ENCODE measurements around the gene SMYD3.
"Not testable (repeated sequence)": the region's sequence is repeated elsewhere in the genome, so short reads cannot be mapped to it uniquely, and the experiment has no call there.

Gene SMYD3

DNA sequence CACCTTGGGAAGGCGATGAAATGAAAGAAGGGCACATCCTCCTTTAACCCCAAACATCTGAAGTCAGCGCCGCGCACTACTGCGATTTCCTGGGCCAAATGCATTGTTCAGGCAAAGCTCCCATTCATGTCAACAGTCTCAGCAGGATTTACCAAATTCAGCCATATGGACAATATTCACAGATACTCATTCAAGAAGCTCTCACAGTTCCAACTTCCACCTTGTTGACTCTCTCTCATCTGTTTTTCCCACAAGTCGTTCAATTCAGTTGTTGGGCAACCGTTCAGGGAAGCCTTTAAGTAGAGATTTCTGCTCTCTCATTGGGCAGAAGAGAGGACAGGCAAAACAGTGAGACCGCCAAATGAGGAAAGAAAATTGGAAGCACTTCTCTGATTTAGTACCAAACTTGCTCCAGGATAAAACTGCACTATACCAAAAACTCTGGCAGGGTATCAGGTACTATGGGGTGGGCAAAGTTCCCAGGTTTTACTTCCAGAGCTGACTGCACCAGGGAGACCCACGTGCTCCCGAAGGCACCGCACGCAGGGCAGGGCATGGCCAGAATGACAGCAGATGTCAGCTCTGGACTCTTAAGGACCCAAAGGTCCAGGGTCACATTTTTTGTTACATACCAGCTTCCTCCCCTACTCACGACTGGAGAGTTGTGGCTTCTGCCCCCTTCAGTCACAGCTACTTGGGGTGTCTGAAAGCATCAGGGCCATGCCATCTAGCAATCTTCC, 683.5 kb downstream of the SMYD3 start:
- TF ChIP-seq, protein P1, sequence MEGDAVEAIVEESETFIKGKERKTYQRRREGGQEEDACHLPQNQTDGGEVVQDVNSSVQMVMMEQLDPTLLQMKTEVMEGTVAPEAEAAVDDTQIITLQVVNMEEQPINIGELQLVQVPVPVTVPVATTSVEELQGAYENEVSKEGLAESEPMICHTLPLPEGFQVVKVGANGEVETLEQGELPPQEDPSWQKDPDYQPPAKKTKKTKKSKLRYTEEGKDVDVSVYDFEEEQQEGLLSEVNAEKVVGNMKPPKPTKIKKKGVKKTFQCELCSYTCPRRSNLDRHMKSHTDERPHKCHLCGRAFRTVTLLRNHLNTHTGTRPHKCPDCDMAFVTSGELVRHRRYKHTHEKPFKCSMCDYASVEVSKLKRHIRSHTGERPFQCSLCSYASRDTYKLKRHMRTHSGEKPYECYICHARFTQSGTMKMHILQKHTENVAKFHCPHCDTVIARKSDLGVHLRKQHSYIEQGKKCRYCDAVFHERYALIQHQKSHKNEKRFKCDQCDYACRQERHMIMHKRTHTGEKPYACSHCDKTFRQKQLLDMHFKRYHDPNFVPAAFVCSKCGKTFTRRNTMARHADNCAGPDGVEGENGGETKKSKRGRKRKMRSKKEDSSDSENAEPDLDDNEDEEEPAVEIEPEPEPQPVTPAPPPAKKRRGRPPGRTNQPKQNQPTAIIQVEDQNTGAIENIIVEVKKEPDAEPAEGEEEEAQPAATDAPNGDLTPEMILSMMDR (IDR thresholded peaks at IDR 0.05; ENCODE audit: insufficient read depth, low read length, poor library complexity, severe bottlenecking), result no peak
- TF ChIP-seq EZH2phosphoT487 (conservative IDR thresholded peaks at IDR 0.05; ENCODE audit: low read length), result no peak
- Histone ChIP-seq H3K4me2 (ENCODE audit: low read depth, low read length, poor library complexity, severe bottlenecking) (no peak overlapping the region), H3K36me3 (ENCODE audit: low read length) (no peaks in the 10 kb centered on the region)

DNA sequence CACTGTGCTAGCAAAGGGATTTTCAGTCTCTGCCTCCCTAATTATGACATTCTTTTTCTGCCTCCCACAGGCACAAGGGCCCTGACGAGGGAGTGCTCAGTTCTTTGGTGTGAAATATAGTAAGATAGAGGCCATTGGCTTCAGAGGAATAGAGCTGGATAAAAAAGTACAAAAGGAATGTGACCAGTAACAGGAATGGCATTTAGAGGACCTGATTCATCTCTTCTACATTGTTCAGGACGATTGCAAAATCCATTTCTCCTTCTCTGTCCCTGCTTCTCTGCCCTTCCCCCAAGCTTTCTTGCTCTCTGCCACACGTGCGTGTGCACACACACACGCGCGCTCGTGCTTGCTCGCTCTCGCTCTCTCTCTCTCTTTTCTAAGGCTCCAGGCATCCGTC, 684.1 kb downstream of the SMYD3 start:
- no peak overlapping the region for H3K27ac ChIP-seq (ENCODE audit: low read depth, low read length)
- H3K9me3 ChIP-seq (ENCODE audit: insufficient read depth, low read length), result no peaks in the 10 kb centered on the region
- TF ChIP-seq EZH2phosphoT487 (conservative IDR thresholded peaks at IDR 0.05; ENCODE audit: low read length), result no peak
- TF ChIP-seq, protein P1 (IDR thresholded peaks at IDR 0.05; ENCODE audit: insufficient read depth, low read length, poor library complexity, severe bottlenecking), result no peak
- H3K79me2 ChIP-seq (ENCODE audit: insufficient read depth, low read length), result no peaks in the 10 kb centered on the region
- H3K36me3 ChIP-seq (ENCODE audit: low read length), result no peaks in the 10 kb centered on the region
- no peaks in the 10 kb centered on the region for H3F3A ChIP-seq (ENCODE audit: insufficient read depth)
- no peak overlapping the region for H3K4me3 ChIP-seq (ENCODE audit: insufficient read depth, low read length, poor library complexity, severe bottlenecking)
- H3K27me3 ChIP-seq (ENCODE audit: low read length), result no peaks in the 10 kb centered on the region
- H3K4me2 ChIP-seq (ENCODE audit: low read depth, low read length, poor library complexity, severe bottlenecking), result no peak overlapping the region
- no peak overlapping the region for H3K9ac ChIP-seq (ENCODE audit: low read length)
- no peak overlapping the region for H2AFZ ChIP-seq (ENCODE audit: low read depth, low read length, severe bottlenecking)
- no peaks in the 10 kb centered on the region for H4K20me1 ChIP-seq (ENCODE audit: low read depth, low read length)
- H3K9me2 ChIP-seq (replicated peaks; ENCODE audit: insufficient read depth, low read length), result no peaks in the 10 kb centered on the region

More for the DNA sequence above, 683.5 kb downstream of the SMYD3 start:
- Histone ChIP-seq H4K20me1 (ENCODE audit: low read depth, low read length) (no peaks in the 10 kb centered on the region), H3K4me3 (ENCODE audit: insufficient read depth, low read length, poor library complexity, severe bottlenecking) (no peak overlapping the region), H3K9ac (ENCODE audit: low read length) (no peak overlapping the region), H3K27me3 (ENCODE audit: low read length) (no peaks in the 10 kb centered on the region), H2AFZ (ENCODE audit: low read depth, low read length, severe bottlenecking) (no peak overlapping the region), H3F3A (ENCODE audit: insufficient read depth) (no peaks in the 10 kb centered on the region), H3K27ac (ENCODE audit: low read depth, low read length) (no peak overlapping the region), H3K9me3 (ENCODE audit: insufficient read depth, low read length) (no peaks in the 10 kb centered on the region), H3K79me2 (ENCODE audit: insufficient read depth, low read length) (no peaks in the 10 kb centered on the region), H3K9me2 (replicated peaks; ENCODE audit: insufficient read depth, low read length) (no peaks in the 10 kb centered on the region)

DNA sequence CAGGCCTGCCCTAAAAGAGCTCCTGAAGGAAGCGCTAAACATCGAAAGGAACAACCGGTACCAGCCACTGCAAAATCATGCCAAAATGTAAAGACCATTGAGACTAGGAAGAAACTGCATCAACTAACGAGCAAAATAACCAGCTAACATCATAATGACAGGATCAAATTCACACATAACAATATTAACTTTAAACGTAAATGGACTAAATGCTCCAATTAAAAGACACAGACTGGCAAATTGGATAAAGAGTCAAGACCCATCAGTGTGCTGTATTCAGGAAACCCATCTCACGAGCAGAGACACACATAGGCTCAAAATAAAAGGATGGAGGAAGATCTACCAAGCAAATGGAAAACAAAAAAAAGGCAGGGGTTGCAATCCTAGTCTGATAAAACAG, 688.7 kb downstream of the SMYD3 start:
- not testable (repeated sequence) for H3K9me2 ChIP-seq (replicated peaks; ENCODE audit: insufficient read depth, low read length); H3K79me2 ChIP-seq (ENCODE audit: insufficient read depth, low read length); H3K4me3 ChIP-seq (ENCODE audit: insufficient read depth, low read length, poor library complexity, severe bottlenecking); H3K9me3 ChIP-seq (ENCODE audit: insufficient read depth, low read length); H3K36me3 ChIP-seq (ENCODE audit: low read length); H3K27me3 ChIP-seq (ENCODE audit: low read length); H2AFZ ChIP-seq (ENCODE audit: low read depth, low read length, severe bottlenecking); H3F3A ChIP-seq (ENCODE audit: insufficient read depth); H3K4me2 ChIP-seq (ENCODE audit: low read depth, low read length, poor library complexity, severe bottlenecking); H3K9ac ChIP-seq (ENCODE audit: low read length); H4K20me1 ChIP-seq (ENCODE audit: low read depth, low read length); H3K27ac ChIP-seq (ENCODE audit: low read depth, low read length)

DNA sequence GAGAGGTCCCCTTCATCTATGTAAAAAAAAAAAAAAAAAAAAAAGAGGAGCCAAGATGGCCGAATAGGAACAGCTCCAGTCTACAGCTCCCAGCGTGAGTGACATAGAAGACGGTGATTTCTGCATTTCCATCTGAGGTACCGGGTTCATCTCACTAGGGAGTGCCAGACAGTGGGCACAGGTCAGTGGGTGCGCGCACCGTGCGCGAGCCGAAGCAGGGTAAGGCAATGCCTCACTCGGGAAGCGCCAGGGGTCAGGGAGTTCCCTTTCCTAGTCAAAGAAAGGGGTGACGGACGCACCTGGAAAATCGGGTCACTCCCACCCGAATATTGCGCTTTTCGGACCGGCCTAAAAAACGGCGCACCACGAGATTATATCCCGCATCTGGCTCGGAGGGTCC, 690.6 kb downstream of the SMYD3 start:
- not testable (repeated sequence) for H3F3A ChIP-seq (ENCODE audit: insufficient read depth); H3K9ac ChIP-seq (ENCODE audit: low read length); H3K4me2 ChIP-seq (ENCODE audit: low read depth, low read length, poor library complexity, severe bottlenecking); H4K20me1 ChIP-seq (ENCODE audit: low read depth, low read length); H3K27me3 ChIP-seq (ENCODE audit: low read length); H2AFZ ChIP-seq (ENCODE audit: low read depth, low read length, severe bottlenecking); H3K27ac ChIP-seq (ENCODE audit: low read depth, low read length); H3K79me2 ChIP-seq (ENCODE audit: insufficient read depth, low read length); H3K9me2 ChIP-seq (replicated peaks; ENCODE audit: insufficient read depth, low read length); H3K4me3 ChIP-seq (ENCODE audit: insufficient read depth, low read length, poor library complexity, severe bottlenecking); H3K9me3 ChIP-seq (ENCODE audit: insufficient read depth, low read length); H3K36me3 ChIP-seq (ENCODE audit: low read length)
